GM19328 (cell line): ENCODE data around the gene ADARB2.
"Not testable (repeated sequence)": the region's sequence is repeated elsewhere in the genome, so short reads cannot be mapped to it uniquely, and the experiment has no call there.

ENCODE experiments used
- ATAC-seq: cut with Tn5 transposase; IDR thresholded peaks from one replicate; pipeline ENCODE4 v1.9.1; 2021; ENCODE audit warnings: mild to moderate bottlenecking, moderate library complexity; ENCODE audit not compliant: unreplicated experiment

Gene ADARB2

DNA sequence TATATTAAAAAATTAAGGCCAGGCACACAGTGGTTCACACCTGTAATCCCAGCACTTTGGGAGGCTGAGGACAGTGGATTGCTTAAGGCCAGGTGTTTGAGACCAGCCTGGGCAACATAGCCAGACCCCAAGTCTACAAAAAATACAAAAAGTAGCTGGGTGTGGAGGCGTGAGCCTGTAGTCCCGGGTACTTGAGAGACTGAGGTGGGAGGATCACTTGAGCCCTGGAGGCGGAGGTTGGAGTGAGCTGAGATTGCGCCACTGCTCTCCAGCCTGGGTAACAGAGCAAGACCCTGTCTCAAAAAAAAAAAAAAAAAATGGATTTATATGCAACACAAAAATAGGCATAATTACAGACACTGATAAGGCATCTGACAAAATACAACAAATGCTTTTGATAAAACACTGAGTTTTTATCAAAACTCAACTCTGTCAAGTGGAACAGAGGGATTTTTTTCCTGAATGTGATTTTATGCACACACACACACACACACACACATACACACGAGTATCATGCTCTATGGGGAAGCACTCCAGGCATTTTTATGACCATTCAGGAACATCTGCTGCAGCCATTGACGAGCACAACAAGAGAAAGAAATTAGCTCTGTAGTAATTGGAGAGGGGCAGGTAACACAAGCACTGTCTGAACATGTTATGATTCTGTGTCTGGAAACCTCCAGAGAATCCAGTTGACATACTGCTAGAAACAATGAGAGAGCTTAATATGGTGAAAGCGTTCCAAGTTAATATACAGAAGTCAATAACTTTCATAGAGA, 488.0 kb downstream of the ADARB2 start:
- no peak for ATAC-seq

DNA sequence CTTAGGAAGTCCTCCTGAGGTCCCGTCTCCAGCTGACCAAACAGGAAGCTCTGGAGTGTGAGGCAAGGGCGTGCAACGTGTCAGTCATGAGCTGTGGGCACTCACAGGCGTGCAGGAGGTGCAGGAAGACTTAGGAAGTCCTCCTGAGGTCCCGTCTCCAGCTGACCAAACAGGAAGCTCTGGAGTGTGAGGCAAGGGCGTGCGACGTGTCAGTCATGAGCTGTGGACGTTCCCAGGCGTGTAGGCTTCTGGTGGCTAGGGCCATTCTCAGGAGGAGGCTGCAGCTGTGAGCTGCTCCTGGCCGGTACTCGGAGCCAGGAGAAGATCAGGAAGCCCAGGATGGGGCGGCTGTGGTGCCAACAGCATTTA, 489.1 kb downstream of the ADARB2 start:
- not testable (repeated sequence) for ATAC-seq

DNA sequence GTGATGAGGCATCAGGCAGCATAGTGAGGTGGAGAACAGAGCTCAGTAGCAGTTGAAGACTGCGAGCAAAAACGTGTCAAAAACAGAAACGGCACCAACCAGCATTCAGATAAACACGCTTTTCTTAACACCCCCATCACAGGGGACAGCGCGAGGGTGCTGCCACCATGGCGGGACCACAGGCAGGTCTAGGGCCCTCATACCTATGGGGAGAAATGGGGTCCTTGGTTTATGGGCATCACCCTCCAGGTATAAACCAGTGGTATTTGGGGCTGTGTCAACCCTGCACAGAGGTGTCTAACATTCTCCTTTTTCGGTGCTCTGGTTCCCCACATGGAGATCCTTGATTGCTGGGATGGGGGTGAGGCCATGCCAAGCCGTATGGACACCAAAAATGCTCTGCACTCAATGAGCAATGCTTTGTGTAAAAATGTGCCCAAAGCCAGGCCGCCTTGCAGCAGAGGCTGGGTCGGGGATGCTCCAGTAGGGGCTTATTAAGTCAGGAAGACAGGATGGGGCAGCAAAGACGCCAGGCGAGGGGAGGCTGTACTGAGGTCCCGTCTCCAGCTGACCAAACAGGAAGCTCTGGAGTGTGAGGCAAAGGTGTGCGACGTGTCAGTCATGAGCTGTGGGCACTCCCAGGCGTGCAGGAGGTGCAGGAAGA, 489.6 kb downstream of the ADARB2 start:
- ATAC-seq = no peak

DNA sequence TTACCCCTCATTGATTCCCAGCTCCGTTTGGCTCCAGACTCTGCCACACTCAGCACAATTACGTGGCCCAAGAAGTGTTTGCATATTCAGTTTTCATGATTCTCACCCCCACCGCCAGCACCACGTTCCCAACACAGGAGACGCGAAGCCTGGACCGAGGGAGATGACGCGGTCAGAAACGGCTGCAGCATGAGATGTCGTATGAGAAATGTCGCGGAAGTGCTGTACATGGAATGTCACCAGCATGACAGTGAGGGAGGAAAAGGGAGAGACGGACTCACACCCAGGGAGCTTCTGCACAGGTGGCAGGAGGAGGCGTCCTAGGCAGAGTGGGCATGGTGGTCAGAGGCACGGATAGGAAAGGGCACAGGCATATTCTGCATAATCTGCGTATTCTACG, 492.8 kb downstream of the ADARB2 start:
- no peak for ATAC-seq

DNA sequence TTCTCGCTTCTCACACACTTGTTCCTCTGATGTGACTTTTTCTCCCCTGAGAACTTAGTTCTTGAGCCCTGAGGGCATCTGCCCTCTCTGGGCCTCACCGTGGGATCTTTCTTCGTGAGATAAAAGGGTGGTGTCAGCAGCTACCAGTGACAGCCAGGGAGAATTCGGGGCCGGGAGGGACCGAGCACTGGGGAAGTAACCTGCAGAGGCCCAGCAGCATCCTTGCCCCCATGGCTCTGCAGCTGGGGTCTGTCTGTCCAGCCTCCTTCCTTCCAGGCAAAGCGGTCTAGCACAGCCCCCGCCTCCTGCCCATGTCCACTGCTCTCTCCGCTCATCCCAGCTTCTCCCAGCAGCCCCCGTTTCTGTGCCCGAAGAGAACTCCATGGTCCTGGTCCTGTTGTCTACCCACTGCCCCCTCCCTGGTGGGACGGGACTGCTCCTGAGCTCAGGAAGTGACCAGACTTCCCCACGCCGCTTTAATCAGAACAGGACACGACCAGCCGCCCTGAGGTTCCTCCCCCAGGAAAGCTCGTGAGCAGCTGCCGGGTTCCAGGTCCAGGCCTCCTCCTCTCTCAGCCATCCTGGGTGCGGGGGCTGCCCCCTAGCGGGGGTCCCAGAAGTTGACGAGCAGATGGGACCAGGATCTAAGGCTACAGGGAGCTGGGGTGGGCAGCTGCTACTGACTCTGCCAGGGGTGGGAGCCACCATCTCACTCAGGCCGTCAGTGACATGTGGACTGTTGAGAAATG, 493.7 kb downstream of the ADARB2 start:
- ATAC-seq = no peak

DNA sequence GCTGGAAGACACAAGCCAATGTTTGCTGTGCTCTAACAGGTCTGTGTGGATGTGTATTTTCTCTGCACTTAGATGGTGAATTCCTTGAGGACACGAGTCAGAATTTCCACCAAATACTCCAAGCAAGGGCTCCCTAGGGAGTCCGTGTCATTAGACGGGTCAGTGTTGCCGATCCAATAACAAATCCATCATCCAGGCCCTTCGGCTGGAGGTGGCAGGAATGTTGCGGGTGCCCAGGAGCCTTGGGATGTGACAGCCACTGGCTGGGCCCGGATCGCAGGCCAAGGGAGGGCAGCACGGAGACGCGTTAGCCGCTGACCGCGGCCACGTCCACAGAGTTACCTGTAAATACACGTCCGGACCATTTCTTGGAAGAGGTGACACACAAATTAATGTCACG, 494.4 kb downstream of the ADARB2 start:
- no peak for ATAC-seq

DNA sequence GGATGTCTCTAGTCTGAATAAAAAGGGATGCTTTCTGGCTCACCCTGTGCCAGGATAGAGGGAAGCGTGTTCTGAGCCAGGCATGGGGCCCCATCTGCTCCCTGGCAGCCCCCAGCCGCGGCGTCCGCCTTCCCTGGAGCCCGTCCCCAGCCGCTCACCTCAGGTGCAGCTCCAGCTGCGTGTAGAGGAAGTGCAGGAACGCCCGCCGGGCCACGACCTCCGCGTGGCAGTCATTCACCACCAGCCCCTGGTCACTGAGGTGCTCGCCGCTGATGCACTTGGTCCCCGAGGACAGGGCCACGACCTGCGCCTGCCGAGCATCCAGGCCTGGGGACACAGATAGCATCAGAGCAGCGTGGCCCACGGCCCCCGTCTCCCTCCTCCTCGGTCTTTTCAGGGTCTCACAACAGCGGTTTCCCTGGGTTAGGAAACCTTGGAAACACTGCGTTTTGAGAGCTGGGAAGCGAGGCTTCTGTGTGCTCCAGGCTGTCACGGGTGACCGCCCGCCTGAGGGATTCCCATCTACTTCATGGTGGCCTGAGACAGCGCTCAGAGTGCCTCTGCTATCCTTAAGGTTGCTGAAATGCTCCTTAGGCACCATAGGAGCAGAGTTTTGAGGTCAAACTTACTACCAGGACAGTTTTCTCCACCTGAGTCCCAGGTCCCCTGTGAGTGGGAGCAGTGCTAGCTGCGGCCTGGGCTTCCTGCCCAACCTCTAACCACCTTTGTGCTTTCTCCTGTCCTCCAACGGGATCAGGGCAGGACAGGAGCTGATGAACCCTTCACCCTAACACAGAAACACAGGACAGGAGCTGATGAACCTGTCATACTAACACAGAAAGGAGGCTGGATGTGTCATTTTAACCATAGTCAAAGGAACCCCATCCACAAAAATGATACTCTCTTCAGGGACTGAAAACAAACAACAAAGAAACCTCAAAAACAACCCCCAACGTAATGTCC, 495.1 kb downstream of the ADARB2 start:
- no peak for ATAC-seq

DNA sequence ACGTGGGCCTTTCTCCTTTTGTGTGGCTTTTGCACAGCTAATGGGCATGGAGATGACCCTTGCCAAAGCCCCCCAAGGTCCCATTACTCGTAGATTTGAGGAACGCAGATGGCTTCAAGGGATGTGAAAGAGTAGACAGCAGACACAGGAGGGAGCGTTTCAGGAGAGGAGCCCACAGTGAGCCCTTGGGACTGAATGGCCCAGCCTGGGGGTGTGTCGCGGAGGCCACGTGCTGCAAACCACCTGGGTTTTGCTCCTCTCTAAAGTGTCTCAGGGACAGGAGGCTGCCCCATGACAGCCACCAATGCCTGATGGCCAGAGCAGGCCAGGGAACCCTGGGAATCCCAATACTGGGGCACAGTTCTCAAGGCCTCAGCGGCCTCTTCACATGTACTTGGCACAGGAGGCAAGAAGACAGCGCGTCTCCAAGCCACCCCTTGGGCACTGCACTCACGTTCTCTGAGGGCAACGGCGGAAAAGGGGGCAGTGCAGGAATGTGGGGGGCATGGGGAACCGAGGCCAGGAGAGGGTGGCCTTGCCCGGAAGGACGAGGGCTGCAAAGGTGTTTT, 495.9 kb downstream of the ADARB2 start:
- ATAC-seq = no peak

DNA sequence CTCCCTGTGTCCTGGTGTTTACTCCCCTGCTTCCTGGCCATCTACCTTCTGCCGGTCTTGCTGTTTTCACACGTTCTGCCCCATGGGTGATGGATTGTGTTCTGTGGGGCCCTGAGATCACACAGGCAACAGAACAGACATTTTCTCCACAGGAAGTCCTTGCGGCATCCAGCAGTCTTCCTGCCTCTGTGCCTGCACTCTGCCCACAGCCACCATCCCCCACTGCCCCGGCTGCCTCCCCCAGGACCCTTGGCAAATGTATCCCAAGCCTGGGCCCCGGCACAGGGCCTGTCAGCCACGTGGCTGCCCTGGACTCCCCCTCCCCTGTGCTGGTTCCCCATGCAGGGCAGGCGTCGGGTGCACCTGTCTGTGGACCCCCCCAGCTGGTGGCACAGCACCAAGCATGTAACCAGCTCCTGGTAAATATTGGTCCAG, 497.0 kb downstream of the ADARB2 start:
- ATAC-seq = no peak

DNA sequence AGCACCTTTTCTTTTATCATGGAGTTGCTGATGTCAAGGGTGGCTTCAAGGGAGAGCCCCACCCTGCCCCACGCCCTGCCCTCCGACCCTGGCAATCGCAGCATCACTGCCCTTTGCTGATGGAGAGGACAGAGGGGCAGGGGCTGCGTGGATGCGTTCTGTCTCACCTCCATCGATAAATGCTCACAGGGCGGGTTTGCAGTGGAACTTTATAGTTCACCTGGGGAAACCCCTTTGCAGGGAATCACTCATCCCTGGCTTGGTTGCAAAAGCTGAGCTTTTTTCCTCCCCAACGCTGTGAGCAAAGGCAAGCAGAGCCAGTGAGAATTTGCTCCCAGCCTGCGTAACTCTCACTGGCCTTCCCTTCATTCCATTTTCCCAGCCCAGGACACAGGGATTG, 504.3 kb downstream of the ADARB2 start:
- no peak for ATAC-seq

DNA sequence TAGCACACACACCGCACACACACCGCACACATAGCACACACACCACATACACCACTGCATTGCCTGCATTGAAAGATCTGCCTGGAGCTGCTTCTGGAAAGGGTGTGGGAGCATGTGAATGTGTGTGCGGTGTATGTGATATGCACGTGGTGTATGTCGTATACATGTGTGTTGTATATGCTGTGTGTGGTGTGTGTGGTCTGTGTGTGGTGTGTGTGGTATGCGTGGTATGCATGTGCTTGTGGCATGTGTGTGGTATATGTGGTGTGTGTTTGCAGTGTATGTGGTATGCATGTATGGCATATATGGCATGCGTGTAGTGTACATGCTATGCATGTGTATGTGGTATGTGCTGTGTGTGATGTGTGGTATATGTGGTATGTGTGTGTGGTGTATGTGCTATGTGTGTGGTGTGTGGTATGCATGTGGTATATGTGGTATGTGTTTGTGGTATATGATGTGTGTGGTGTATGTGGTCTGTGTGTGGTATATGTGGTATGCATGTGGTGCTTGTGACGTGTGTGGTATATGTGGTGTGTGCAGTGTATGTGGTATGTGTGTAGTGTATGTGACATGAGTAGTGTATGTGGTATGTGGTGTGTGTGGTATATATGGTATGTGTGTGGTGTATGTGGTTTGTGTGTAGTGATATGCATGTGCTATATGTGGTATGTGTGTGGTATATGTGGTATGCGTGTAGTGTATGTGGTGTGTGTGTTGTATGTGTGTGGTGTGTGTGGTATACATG, 505.0 kb downstream of the ADARB2 start:
- ATAC-seq = no peak

DNA sequence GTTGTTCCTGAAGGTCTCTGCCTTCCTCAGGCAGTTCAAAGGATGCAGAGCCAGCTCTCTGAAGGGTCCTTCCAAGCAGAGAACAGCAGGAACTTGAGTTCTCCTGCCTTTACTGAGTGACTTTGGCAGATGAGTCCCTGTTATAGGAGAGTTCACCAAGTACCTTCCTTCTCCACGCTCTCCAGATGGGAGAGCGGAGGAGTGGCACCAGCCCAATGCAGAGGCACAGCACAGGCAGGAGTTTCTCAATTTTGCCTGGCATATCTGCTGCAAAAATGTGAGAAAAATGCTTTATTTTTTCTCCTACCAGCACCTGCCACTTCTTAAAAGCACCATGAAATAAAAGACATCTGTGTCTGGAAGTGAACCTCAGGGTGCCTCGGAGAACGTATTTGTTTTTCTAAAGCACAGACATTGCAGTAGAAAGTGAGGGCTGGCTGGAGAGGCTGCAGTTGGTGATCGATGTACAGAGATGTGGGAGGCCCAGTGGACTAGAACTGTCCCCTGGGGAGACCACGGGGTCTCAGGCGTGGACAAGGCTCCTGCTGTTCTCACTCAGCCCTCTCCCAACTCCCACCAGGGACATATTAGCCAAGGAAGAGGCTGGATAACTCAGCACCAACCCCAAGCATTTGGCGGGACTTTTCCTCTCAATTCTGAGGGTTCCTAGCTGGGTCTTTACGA, 506.6 kb downstream of the ADARB2 start:
- no peak for ATAC-seq

DNA sequence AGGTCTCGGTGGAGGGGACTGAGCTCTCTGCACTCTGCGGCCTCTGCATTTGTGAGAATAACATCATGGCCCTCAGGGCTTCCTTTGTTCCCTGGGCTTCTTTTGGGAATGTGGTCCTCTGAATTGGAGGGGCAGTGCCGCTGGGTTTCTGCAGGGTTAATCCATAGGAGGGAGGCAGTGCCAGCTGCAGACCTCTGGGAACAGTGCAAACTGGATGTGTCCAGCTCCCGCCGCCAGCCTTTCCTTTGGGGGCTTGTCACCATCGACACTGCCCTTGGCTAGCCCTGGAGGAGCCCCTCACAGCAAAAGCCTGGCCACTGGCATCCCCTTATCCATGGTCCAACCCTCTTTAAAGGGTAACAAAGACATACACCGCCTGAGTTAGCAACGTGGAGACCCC, 507.2 kb downstream of the ADARB2 start:
- ATAC-seq = no peak

DNA sequence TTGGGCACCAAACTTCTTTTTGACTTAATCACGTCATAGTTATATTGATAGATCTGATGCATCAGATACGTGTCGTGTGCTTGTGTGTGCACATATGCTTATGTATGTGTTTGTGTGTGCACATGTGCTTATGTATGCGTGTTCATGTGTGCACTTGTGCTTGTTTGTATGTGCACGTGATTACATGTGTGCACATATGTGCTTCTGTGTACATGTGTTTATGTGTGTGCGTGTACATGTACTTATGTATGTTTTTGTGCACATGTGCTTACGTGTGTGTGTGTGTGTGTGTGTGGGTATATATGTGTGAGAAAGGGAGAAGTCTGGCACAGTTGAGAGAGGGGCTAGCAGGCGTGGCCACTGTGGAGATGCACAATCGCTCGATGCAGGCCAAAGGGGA, 507.8 kb downstream of the ADARB2 start:
- no peak for ATAC-seq

DNA sequence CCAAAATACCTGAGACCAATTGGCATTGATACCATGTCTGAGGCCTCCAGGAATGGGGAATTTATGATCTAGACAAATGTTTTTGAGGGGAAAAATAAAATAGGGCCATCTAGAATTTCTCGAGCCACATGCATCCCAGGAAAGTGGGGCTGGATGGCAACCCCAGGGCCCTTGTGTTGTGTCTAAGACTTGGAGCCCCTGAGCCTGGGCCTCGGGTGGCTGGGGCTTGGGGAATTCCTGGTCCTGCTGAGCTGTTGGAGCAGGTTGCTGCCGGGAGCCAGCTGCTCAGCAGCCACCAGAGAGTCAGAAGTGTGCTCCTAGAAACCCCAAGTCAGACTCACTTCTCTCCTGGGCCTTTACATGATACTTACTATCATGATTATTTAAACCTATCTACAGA, 508.2 kb downstream of the ADARB2 start:
- ATAC-seq = no peak

DNA sequence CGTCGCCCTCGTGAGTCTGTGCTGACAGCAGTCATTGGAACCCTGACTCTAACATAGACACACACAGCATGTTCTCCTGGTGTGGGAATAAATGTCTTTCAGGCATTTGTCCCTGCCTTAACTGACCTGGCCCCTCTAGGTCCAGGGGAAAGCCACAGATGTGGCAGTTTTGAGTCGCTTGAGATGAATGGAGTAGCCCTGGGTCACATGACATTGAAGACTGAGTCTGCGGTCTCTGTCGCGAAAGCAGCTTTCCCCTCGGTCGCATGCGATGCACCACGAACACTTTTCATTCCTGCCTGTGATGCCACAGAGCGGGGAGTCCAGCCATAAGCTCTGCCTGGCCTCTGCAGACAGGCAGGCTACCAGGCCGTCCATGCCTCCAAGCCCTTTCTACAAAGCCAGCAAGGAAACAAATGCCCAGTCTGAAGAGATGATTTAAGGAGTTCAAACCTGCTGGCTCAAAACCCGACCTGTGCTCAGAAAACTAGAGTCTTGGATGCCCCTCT, 508.8 kb downstream of the ADARB2 start:
- ATAC-seq = no peak

DNA sequence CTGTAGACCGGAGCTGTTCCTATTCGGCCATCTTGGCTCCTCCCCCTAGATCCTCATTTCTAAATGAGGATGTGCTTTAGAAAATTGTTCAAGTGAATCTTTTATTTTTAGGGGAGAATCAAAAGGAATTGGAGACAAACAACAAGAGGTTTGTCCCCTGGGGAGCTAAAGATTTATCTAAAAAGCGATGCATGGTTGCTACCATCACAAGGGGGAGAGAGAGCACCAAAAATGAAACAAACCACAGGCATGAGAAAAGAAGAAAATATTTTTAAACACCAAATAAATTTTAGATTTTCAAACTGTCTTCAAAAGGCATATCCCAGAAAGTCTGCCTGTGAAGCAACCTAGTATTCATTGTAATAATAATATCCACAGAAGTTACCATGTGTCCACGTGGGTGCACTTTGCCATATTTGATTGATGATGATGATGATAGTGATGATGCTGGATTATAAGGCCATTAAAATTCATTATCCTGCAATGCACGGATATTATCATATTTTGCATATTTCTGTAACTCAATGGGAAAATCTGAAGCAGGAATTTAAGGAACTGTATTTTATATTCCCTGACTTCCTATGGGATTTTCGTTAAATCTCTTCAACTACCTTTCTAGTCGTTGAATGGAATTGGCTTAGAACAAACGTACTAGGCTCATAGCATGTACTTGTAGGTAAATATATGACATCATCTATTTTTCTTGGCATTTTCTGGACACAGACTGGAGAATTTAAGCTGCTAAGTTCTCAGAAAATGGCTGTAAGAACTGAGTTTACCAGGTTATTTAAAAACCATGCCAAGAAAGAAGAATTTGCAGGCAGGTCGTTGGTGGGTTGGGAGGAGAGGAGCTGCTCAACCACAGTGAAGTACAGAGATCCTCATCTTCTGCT, 509.6 kb downstream of the ADARB2 start:
- no peak for ATAC-seq

DNA sequence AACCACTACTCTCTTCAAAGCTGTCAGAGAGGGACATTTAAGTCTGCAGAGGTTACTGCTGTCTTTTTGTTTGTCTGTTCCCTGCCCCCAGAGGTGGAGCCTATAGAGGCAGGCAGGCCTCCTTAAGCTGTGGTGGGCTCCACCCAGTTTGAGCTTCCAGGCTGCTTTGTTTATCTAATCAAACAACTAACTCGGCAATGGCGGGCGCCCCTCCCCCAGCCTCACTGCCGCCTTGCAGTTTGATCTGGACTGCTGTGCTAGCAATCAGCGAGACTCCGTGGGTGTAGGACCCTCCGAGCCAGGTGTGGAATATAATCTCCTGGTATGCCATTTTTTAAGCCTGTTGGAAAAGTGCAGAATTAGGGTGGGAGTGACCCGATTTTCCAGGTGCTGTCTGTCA, 510.4 kb downstream of the ADARB2 start:
- not testable (repeated sequence) for ATAC-seq
